Cardiac fibroblast (primary cell): ENCODE measurements around the gene RUNDC3A.
"Not testable (repeated sequence)": the region's sequence is repeated elsewhere in the genome, so short reads cannot be mapped to it uniquely, and the experiment has no call there.

ENCODE experiments used
- DNase-seq, 2 donors: peaks; one replicate each; pipeline versions ENCODE4 v3.0.0 to v3.0.0-alpha.2; 2010; ENCODE audit warnings: low read depth in 2 of 2
- H3K4me3 ChIP-seq, 2 donors: replicated peaks in 1 of 2; 1 replicate in 1 of 2; 2 replicates in 1 of 2; pipeline ENCODE4 v1.5.1; 2011; ENCODE audit warnings: low read depth in 2 of 2, low read length in 2 of 2, mild to moderate bottlenecking in 2 of 2, moderate library complexity in 1 of 2
- CTCF ChIP-seq: IDR thresholded peaks from one replicate; pipeline ENCODE4 v1.5.1; 2011; ENCODE audit warnings: low read depth, mild to moderate bottlenecking, low read length, inconsistent platforms

Gene RUNDC3A

DNA sequence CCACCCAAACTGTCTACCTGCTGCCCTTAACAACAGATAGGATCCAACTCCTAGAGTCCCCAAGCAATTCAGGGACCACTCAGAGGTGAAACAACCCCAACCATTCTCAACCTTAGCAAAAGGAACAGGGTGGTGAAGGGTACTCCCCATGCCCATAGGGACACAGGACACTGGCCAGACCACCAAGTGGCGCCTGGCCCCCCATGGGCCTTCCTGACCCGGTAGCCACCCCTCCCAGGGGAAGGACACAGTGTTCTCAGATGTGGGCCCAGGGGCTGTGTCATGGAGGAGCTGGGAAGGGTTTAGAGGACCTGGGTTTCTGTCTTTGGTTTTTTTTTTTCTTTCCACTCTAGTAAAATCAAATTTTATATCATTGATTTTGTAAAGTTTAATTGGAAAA lies 25.9 kb downstream of the RUNDC3A start:
- no peak for DNase-seq
- H3K4me3 ChIP-seq: no peak overlapping the region
- no peak for TF ChIP-seq CTCF

DNA sequence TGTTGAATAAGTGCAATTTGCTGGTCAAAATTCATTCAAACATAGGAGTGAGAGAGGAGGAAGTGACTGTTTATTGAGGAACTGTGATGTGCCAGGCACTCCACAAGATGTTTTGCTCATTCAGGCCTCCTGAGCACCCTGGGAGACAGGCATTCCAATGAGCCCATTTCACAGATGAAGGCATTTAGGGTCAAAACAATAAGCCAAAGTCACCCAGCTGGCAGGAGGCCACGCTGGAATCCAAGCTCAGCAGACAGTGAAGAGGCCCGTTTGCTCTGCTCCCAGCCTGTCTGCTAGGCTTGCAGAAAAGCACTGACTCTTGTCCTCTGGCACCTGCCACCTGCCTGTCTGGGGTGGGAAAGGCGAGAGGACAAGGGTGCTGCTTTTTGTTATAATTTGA lies 26.3 kb downstream of the RUNDC3A start:
- no peak for DNase-seq
- H3K4me3 ChIP-seq: no peak overlapping the region
- no peak for TF ChIP-seq CTCF

- TF ChIP-seq CTCF: no peak
- no peak overlapping the region for H3K4me3 ChIP-seq
- DNase-seq: no peak
Observed at GRCh38 chr17:44335564-44335963, 27.2 kb downstream of the RUNDC3A start.

DNA sequence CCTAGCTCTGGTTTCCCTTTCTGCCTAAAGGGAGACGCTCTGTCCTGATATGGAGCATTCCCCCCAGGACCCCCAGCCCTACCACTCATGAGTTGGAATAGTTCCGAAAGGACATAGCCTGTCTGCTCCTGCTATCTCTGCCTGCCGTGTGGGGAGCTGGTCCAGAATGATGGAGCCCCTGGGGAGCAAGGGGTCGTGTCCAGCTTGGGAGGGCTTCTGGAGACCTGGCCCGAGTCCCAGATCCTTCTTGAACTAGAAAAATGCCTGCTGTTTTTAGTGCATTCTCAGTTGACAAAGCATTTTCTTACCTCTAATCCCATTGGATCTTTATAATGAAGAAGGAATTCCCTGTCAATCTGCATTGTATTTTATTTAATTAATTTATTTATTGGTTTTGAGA lies 27.6 kb downstream of the RUNDC3A start:
- TF ChIP-seq CTCF: no peak
- DNase-seq: no peak
- no peak overlapping the region for H3K4me3 ChIP-seq

- no peak overlapping the region for H3K4me3 ChIP-seq
- no peak for TF ChIP-seq CTCF
- DNase-seq: no peak
Observed at GRCh38 chr17:44338702-44339101, 30.3 kb downstream of the RUNDC3A start.

DNA sequence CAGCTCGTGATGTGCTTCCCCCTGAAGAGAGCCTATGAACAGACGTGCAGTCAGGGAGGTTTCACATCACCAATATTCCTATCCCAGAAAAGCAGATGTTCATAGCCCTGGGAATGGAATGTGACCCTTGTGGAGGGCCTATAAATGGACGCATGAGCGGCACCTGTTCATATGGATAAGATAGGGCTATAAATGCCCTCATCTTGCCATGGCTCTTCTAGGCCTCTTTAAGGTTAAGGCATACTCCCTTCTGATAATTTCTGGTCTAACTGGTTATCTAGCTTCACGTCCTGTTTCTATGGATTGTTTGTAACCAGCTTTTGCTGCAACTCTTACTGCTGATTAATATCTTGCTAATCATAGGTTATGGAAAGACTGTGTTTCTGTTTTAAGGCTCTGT lies 32.2 kb downstream of the RUNDC3A start:
- not testable (repeated sequence) for DNase-seq, H3K4me3 ChIP-seq

DNA sequence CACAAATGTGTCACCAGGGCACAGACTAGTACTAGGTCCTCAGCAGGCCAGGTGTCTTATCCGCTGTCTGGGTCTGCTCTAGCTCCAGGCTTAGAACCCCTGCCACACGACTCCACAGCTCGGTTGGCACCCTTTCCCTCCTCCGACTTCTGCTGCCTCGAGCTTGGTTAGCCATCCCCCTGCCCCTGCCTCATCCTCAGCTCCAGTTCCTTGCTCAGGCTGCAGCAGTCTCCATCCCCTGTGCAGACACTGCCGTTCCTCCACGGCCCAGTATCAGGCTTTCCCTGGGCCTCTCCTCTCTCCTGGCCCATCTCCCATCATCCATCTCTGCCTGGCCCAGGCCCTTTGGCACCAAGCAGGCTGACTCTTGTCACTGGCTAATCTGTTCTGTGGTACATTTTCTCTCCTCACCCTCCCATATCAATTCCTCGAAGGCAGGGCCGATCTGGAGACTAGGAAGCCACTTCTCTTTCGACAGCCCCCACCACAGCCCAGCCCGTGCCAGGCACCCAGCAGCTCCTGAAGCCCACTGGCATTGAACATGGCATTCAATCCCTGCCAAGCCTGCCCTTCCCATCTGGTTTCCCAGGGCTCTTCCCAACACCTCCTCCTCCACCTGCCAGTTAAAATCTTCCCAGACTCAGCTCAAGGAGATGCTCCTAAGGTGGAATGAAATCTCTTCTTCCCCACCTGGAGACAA lies 35.3 kb downstream of the RUNDC3A start:
- no peak for TF ChIP-seq CTCF
- no peak overlapping the region for H3K4me3 ChIP-seq

More for the DNA sequence above, 35.3 kb downstream of the RUNDC3A start:
- DNase-seq: no peak
